Measurements from ENCODE around the gene RMRP. TPM values are rescaled to one million over a fixed set of nuclear protein-coding genes. Genes with fewer than 3 reads are reported as not detected.
A peak's percentile ranks its signal among the peaks of the same experiment; 100 is the strongest.

RMRP gene
- total and polyA plus RNA-seq, 10 of the 15 experiments (the other 5 are each of a cell fraction or from before 2014, with no cell fraction given), result 12.0 to 42,450 (median 6,418) TPM; not detected in 4

DNA sequence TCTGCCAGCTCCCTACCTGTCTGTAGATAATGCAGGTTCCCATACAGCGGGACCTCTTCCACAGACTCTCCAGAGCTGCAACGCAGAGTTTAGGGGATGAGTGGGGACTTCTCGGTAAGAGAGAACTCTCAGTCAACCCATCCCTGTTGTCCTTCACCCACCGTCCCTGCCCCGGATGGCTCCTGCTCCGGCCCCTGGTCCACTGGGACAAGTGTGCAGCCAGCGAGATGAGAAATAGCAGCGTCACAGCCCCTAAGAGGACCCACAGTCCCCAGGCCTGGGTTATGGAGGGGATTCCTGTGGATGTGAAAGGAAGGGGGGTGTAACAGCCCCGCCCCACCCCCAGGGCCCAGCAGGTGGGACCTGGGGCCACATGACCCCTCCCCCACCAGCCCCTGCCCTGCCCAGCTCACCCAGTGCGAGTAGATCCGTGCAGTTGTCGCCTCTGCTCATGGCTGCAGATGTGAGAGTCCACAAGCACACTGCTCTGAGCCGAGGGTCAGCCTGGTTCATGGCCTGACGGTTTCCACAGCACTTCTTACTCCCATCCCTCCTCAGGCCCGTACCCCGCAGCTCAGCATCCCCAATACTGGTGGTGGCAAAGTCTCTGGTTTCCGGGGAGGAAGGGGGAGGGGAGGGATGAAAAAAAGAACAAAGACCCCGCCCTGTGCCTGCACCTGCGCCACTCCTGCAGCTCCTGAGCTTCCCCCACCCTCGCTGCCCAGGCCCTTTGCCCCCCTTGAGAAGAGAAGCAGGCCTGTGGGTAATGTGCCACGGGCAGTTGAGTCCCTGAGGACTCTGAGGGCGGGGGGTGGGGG, 7.3 kb downstream of the RMRP start, which contains the start of gene SIT1:
Gene SIT1 (minus strand): TSS at position 591 of the 818 bp plus-strand sequence. CDS start 78 bp downstream, at position 513.
- Histone ChIP-seq H3K27ac (ENCODE audit: control insufficient read depth, insufficient read depth) (peak within 1 kb of the TSS; percentile 93), H3K4me2 (ENCODE audit: control insufficient read depth, insufficient read depth) (peak within 1 kb of the TSS; percentile 93), H3K9me3 (replicated peaks; ENCODE audit: control insufficient read depth, insufficient read depth, low read length) (no peaks in the 10 kb centered on the region), H3K4me3 (peak within 1 kb of the TSS; percentile 100), H3K9ac (ENCODE audit: control insufficient read depth, insufficient read depth, low read length) (peak within 1 kb of the TSS; percentile 89), H3K36me3 (ENCODE audit: control insufficient read depth in 2 of 2, insufficient read depth in 2 of 2, low read length in 1 of 2) (no peaks in the 10 kb centered on the region), H4K20me1 (ENCODE audit: control insufficient read depth, insufficient read depth) (no peaks in the 10 kb centered on the region), H3K4me1 (ENCODE audit: control insufficient read depth, insufficient read depth, low read length) (peaks cover 31% of the 10 kb centered on the region), H3K27me3 (replicated peaks in 1 of 2; ENCODE audit: control insufficient read depth in 2 of 2, insufficient read depth in 2 of 2, low read length in 1 of 2) (no peaks in the 10 kb centered on the region), H2AFZ (ENCODE audit: control insufficient read depth, low read depth, low read length) (peak within 1 kb of the TSS; percentile 77), H3K79me2 (ENCODE audit: control insufficient read depth, insufficient read depth, low read length) (peaks cover 20% of the 10 kb centered on the region)
- ChIA-PET SMC1A (ENCODE audit: uncharacterized antibody, unreplicated experiment) (interaction anchor here (0.8 to 7.7 kb wide), 7 partner anchors 9 to 99 kb away, joined by 3 to 114 read pairs (median 32); partner anchors contain the start of genes ARHGEF39, CCDC107, CREB3 and GBA2), RAD21 (ENCODE audit: unreplicated experiment) (interaction anchor here (0.5 to 9.6 kb wide), 9 partner anchors 7 to 578 kb away, joined by 3 to 133 read pairs (median 15); partner anchors contain the start of genes ARHGEF39, CCDC107, CREB3 and RMRP), POLR2A (interaction anchor here (0.6 to 11.1 kb wide), 7 partner anchors 10 to 306 kb away, joined by 3 to 163 read pairs (median 7); partner anchors contain the start of genes ARHGEF39, CCDC107, CD72 and CREB3), CTCF (interaction anchor here (0.9 to 8.8 kb wide), 8 partner anchors 7 to 85 kb away, joined by 3 to 139 read pairs (median 76); partner anchors contain the start of genes ARHGEF39, CCDC107, CD72 and CREB3)
- FAIRE-seq (no peak), ATAC-seq (peak; percentile 19), DNase-seq (ENCODE audit: low read depth, low spot score) (no peak)
- BruUV-seq (replicated peaks), result no TSS peak
- WGBS (ENCODE audit: insufficient coverage, insufficient replicate concordance, low lambda C conversion rate, missing lambda C conversion rate), result 8% methylated on average over 22 of the region's 22 CpGs
- 0 out of 2 replicates have a peak, but pooled peaks have one; percentile 8 for TF ChIP-seq IKZF1 (conservative IDR thresholded peaks at IDR 0.05)
- 0 out of 3 replicates have a peak, but pooled peaks of 1 of the 2 experiments have one; percentile 21 for TF ChIP-seq EGR1 (IDR thresholded peaks at IDR 0.05; ENCODE audit: borderline replicate concordance in 1 of 2, low read depth in 2 of 2, low read length in 2 of 2)
- no peak for TF ChIP-seq ZNF24 (IDR thresholded peaks at IDR 0.05)
- peak; percentile 75 for TF ChIP-seq POLR2A (IDR thresholded peaks at IDR 0.05; ENCODE audit: low read depth, low read length)
- no peak; the same call in 1 of the 2 replicates for TF ChIP-seq ZBED1 (IDR thresholded peaks at IDR 0.05; ENCODE audit: borderline replicate concordance)
- TF ChIP-seq MAX (IDR thresholded peaks at IDR 0.05; ENCODE audit: low read depth, low read length), result peak; percentile 45; the same call in 1 of the 2 replicates
- TF ChIP-seq WRNIP1 (IDR thresholded peaks at IDR 0.05; ENCODE audit: borderline replicate concordance, low read depth, low read length), result no peak
- TF ChIP-seq HDGF (IDR thresholded peaks at IDR 0.05), result 0 out of 2 replicates have a peak, but pooled peaks have one; percentile 53
- TF ChIP-seq TCF12 (IDR thresholded peaks at IDR 0.05; ENCODE audit: low read depth, low read length), result 0 out of 2 replicates have a peak, but pooled peaks have one; percentile 3
- peak; percentile 28; the same call in 1 of the 2 replicates for TF ChIP-seq TAF1 (IDR thresholded peaks at IDR 0.05; ENCODE audit: borderline replicate concordance, low read depth, low read length)
- 0 out of 2 replicates have a peak, but pooled peaks have one; percentile 10 for TF ChIP-seq TCF3 (IDR thresholded peaks at IDR 0.05; ENCODE audit: borderline replicate concordance, insufficient read depth, low read depth, low read length)
- TF ChIP-seq CHD2 (IDR thresholded peaks at IDR 0.05; ENCODE audit: borderline replicate concordance, low read depth, low read length), result peak; percentile 84; the same call in 1 of the 2 replicates
- peak; percentile 62 for TF ChIP-seq MEF2B (IDR thresholded peaks at IDR 0.05; ENCODE audit: partially characterized antibody, poor library complexity, severe bottlenecking)
- TF ChIP-seq ZNF687 (IDR thresholded peaks at IDR 0.05), result peak; percentile 76
- no peak for TF ChIP-seq STAT1 (conservative IDR thresholded peaks at IDR 0.05)
- peak; percentile 50; the same call in 1 of the 2 replicates for TF ChIP-seq GATAD2B (conservative IDR thresholded peaks at IDR 0.05; ENCODE audit: low read depth)
- intact Hi-C loops (cut with micrococcal nuclease; ENCODE audit: unreplicated experiment), result loop anchor here (10.0 kb wide), 1 partner anchor 174 kb away; the partner anchor contains the start of genes FAM221B and TMEM8B
- in situ Hi-C loops (cut with MboI), result no loop called here
